OCI-LY3 (cell line): ENCODE data around the gene MOCOS.

ENCODE experiments used
- EZH2phosphoT487 ChIP-seq: fragments of 200-600 bp; shearing (Covaris generic); IDR thresholded peaks from 2 replicates; pipeline ENCODE4 v1.6.1; 2018; ENCODE audit warnings: antibody characterized with exemption, mixed run types, low read depth
- TF ChIP-seq, protein P1 (sequence below): fragments of 200-600, 300-600 bp; sonication (generic); IDR thresholded peaks from 2 replicates; pipeline ENCODE4 v1.5.1; 2014; ENCODE audit warnings: antibody characterized with exemption, low read length, low read depth

DNA sequence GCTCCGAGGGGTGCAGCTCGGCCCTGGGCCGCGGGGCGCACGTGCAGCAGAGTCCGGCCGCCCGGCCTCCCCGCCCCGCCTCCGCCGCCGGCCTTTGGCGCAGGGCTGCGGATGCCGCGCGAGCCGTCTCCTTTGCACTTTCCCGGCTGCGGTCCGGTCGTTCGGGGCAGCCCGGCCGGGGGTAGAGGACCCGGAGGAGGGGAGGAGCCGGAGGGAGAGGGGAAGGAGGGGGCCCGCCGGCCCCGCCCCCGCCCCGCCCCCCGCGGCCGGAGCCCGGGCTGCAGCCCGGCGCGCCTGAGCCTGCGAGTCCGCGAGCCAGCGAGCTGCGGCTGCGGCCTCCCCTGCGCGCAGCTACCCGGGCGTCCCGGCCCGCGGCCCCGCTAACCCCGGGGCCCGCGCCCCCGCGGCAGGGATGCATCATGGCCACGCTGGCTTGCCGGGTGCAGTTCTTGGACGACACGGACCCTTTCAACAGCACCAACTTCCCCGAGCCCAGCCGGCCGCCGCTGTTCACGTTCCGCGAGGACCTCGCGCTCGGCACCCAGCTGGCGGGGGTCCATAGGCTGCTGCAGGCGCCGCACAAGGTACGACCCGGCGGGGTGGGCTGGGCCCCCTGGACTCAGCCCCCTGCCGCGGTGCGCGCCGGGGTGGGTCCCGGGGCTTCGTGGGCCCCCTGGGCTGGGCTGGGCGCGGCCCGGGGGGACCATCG lies 110.3 kb downstream of the MOCOS start, which contains the start of gene FHOD3:
- TF ChIP-seq, protein P1, sequence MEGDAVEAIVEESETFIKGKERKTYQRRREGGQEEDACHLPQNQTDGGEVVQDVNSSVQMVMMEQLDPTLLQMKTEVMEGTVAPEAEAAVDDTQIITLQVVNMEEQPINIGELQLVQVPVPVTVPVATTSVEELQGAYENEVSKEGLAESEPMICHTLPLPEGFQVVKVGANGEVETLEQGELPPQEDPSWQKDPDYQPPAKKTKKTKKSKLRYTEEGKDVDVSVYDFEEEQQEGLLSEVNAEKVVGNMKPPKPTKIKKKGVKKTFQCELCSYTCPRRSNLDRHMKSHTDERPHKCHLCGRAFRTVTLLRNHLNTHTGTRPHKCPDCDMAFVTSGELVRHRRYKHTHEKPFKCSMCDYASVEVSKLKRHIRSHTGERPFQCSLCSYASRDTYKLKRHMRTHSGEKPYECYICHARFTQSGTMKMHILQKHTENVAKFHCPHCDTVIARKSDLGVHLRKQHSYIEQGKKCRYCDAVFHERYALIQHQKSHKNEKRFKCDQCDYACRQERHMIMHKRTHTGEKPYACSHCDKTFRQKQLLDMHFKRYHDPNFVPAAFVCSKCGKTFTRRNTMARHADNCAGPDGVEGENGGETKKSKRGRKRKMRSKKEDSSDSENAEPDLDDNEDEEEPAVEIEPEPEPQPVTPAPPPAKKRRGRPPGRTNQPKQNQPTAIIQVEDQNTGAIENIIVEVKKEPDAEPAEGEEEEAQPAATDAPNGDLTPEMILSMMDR = no peak
- TF ChIP-seq EZH2phosphoT487 = no peak
